SK-N-SH treated with all-trans-retinoic acid at 6 μM for 48 hours (cell line): ENCODE data around the gene ALK.
"Not testable (repeated sequence)": the region's sequence is repeated elsewhere in the genome, so short reads cannot be mapped to it uniquely, and the experiment has no call there.

ENCODE experiments used
- ATAC-seq: fragments of 200-7000 bp; cut with Tn5 transposase; 3 replicates; pipeline ENCODE4 v1.9.1; 2020; ENCODE audit warnings: mild to moderate bottlenecking, moderate library complexity
- ARNTL ChIP-seq: fragments of 450-650 bp; formaldehyde crosslinking; IDR thresholded peaks from 2 replicates; pipeline ENCODE4 v1.5.0; 2020; ENCODE audit warnings: low read depth, mild to moderate bottlenecking, moderate library complexity, borderline replicate concordance
- BACH2 ChIP-seq: fragments of 250-450 bp; sonication (Bioruptor Pico); IDR thresholded peaks from 2 replicates; pipeline ENCODE4 v1.9.0; 2021; ENCODE audit warnings: mild to moderate bottlenecking, borderline replicate concordance
- CSDC2 ChIP-seq: fragments of 250-450 bp; sonication (Bioruptor Pico); IDR thresholded peaks from 2 replicates; pipeline ENCODE4 v1.5.0; 2020; ENCODE audit warnings: mild to moderate bottlenecking, moderate library complexity
- ESRRG ChIP-seq: fragments of 250-450 bp; sonication (Bioruptor Pico); IDR thresholded peaks from 2 replicates; pipeline ENCODE4 v1.6.1; 2021; ENCODE audit warnings: mild to moderate bottlenecking
- GLIS3 ChIP-seq: fragments of 250-450 bp; sonication (Bioruptor Pico); IDR thresholded peaks from 2 replicates; pipeline ENCODE4 v1.5.0; 2020; ENCODE audit warnings: mild to moderate bottlenecking, moderate library complexity
- ISL1 ChIP-seq: fragments of 250-450 bp; sonication (Bioruptor Pico); IDR thresholded peaks from 2 replicates; pipeline ENCODE4 v2.1.2; 2022; ENCODE audit warnings: mild to moderate bottlenecking, moderate library complexity
- OSR1 ChIP-seq: fragments of 250-450 bp; sonication (Bioruptor Pico); IDR thresholded peaks from 2 replicates; pipeline ENCODE4 v1.8.0; 2022; ENCODE audit warnings: moderate library complexity, mild to moderate bottlenecking, inconsistent platforms
- PPARA ChIP-seq: fragments of 250-450 bp; sonication (Bioruptor Pico); IDR thresholded peaks from 2 replicates; pipeline ENCODE4 v1.5.0; 2020; ENCODE audit warnings: mild to moderate bottlenecking, borderline replicate concordance
- RARB ChIP-seq: fragments of 250-450 bp; sonication (Bioruptor Pico); IDR thresholded peaks from 2 replicates; pipeline ENCODE4 v1.8.0; 2021; ENCODE audit warnings: mild to moderate bottlenecking, moderate library complexity
- SNAI2 ChIP-seq: fragments of 250-450 bp; sonication (Bioruptor Pico); IDR thresholded peaks from 2 replicates; pipeline ENCODE4 v1.5.0; 2020; ENCODE audit warnings: mild to moderate bottlenecking, moderate library complexity
- TCF4 ChIP-seq: fragments of 250-450 bp; sonication (Bioruptor Pico); IDR thresholded peaks from 2 replicates; pipeline ENCODE4 v1.8.0; 2021; ENCODE audit warnings: mild to moderate bottlenecking, moderate library complexity, borderline replicate concordance
- TOX ChIP-seq: fragments of 250-450 bp; sonication (Bioruptor Pico); IDR thresholded peaks from 2 replicates; pipeline ENCODE4 v1.8.0; 2021; ENCODE audit warnings: mild to moderate bottlenecking, moderate library complexity, borderline replicate concordance
- ZC3H10 ChIP-seq: fragments of 250-450 bp; sonication (Bioruptor Pico); IDR thresholded peaks from 2 replicates; pipeline ENCODE4 v1.5.1; 2021; ENCODE audit warnings: mild to moderate bottlenecking, moderate library complexity
- ZFP3 ChIP-seq: fragments of 250-450 bp; sonication (Bioruptor Pico); IDR thresholded peaks from 2 replicates; pipeline ENCODE4 v1.5.0; 2020; ENCODE audit warnings: mild to moderate bottlenecking, moderate library complexity
- ZFP30 ChIP-seq: fragments of 450-650 bp; formaldehyde crosslinking; IDR thresholded peaks from 2 replicates; pipeline ENCODE4 v1.5.0; 2022; ENCODE audit warnings: mild to moderate bottlenecking, moderate library complexity
- ZNF565 ChIP-seq: fragments of 450-650 bp; formaldehyde crosslinking; conservative IDR thresholded peaks from 2 replicates; pipeline ENCODE4 v1.5.0; 2020; ENCODE audit warnings: low read depth, mild to moderate bottlenecking, moderate library complexity
- ZNF70 ChIP-seq: fragments of 450-650 bp; formaldehyde crosslinking; IDR thresholded peaks from 2 replicates; pipeline ENCODE4 v1.5.0; 2020; ENCODE audit warnings: mild to moderate bottlenecking, moderate library complexity
- ZNF8 ChIP-seq: fragments of 450-650 bp; formaldehyde crosslinking; IDR thresholded peaks from 2 replicates; pipeline ENCODE4 v1.5.0; 2020; ENCODE audit warnings: mild to moderate bottlenecking, moderate library complexity
- TF ChIP-seq, protein P1 (sequence below): fragments of 250-450 bp; sonication (Bioruptor Pico); IDR thresholded peaks from 2 replicates; pipeline ENCODE4 v1.5.0; 2020; ENCODE audit warnings: mild to moderate bottlenecking, moderate library complexity
- TF ChIP-seq, protein P2 (sequence below): fragments of 250-450 bp; sonication (Bioruptor Pico); IDR thresholded peaks from 2 replicates; pipeline ENCODE4 v1.8.0; 2020; ENCODE audit warnings: mild to moderate bottlenecking, moderate library complexity, borderline replicate concordance
- TF ChIP-seq, protein P3 (sequence below): fragments of 250-450 bp; sonication (Bioruptor Pico); IDR thresholded peaks from 2 replicates; pipeline ENCODE4 v1.5.1; 2020; ENCODE audit warnings: low read depth, mild to moderate bottlenecking, moderate library complexity
- TF ChIP-seq, protein P4 (sequence below): fragments of 250-450 bp; sonication (Bioruptor Pico); IDR thresholded peaks from 2 replicates; pipeline ENCODE4 v1.5.1; 2021; ENCODE audit warnings: mild to moderate bottlenecking, moderate library complexity
- TF ChIP-seq, protein P5 (sequence below): fragments of 250-450 bp; sonication (Bioruptor Pico); IDR thresholded peaks from 2 replicates; pipeline ENCODE4 v1.8.0; 2021; ENCODE audit warnings: low read depth, mild to moderate bottlenecking, moderate library complexity, borderline replicate concordance

Gene ALK

DNA sequence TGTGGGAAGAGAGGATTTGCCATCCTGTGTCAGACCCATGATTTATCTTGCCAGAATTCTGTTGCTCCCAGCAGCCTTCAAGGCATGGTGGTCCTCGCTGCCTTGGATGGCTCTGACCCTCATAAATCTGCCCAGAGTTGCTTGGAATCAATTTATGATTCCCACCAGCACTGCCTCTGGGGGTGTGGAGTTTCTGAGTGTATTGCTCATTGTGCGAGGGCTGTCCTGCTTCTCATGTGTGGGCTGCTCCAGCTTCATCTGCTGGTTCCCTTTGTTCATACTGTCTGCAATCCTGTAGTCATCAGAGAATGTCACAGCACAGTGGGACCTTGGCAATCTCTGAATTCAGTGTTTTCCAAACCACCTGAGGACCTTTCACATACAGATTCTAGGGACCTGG lies 666.4 kb downstream of the ALK start:
- no peak for TF ChIP-seq ZNF70
- TF ChIP-seq TCF4 (CRISPR knock-in tag): no peak
- no peak for TF ChIP-seq ZC3H10 (CRISPR knock-in tag)
- no peak for TF ChIP-seq ARNTL (CRISPR knock-in tag)
- TF ChIP-seq OSR1 (CRISPR knock-in tag): no peak
- no peak for TF ChIP-seq ISL1
- TF ChIP-seq, protein P1, sequence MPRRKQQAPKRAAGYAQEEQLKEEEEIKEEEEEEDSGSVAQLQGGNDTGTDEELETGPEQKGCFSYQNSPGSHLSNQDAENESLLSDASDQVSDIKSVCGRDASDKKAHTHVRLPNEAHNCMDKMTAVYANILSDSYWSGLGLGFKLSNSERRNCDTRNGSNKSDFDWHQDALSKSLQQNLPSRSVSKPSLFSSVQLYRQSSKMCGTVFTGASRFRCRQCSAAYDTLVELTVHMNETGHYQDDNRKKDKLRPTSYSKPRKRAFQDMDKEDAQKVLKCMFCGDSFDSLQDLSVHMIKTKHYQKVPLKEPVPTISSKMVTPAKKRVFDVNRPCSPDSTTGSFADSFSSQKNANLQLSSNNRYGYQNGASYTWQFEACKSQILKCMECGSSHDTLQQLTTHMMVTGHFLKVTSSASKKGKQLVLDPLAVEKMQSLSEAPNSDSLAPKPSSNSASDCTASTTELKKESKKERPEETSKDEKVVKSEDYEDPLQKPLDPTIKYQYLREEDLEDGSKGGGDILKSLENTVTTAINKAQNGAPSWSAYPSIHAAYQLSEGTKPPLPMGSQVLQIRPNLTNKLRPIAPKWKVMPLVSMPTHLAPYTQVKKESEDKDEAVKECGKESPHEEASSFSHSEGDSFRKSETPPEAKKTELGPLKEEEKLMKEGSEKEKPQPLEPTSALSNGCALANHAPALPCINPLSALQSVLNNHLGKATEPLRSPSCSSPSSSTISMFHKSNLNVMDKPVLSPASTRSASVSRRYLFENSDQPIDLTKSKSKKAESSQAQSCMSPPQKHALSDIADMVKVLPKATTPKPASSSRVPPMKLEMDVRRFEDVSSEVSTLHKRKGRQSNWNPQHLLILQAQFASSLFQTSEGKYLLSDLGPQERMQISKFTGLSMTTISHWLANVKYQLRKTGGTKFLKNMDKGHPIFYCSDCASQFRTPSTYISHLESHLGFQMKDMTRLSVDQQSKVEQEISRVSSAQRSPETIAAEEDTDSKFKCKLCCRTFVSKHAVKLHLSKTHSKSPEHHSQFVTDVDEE: no peak
- no peak for TF ChIP-seq ZFP30 (CRISPR knock-in tag)
- TF ChIP-seq ZFP3 (CRISPR knock-in tag): no peak
- TF ChIP-seq, all 23 proteins: peak for 0
- no peak for ATAC-seq

DNA sequence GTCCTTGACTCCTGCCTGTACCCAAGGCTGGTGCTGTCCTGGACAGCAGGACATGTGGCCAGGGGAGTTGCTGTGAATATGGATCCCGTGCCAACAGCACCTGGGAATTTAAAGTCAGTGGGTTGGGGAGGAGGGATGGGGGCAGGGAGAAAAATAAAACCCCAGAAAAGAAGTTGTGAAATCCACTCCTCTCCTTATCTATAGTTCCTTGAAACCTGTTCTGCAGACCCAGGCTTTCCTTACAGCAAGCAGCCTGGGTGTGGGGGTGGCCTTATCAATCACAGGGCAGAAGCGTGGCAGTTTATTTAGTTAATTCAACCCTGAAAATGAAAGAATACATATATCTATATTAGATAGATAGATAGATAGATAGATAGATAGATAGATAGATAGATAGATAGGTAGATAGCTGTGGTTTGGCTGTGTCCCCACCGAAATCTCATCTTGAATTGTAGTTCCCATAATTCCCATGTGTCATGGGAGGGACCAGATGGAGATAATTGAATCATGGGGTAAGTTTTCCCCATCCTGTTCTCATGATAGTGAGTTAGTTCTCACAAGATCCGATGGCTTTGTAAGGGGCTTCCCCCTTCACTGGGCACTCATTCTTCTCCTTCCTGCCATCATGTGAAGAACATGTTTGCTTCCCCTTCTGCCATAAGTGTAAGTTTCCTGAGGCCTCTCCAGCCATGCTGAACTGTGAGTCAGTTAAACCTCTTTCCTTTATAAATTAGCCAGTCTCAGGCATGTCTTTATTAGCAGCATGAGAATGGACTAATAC lies 667.7 kb downstream of the ALK start:
- ATAC-seq: not testable (repeated sequence)

DNA sequence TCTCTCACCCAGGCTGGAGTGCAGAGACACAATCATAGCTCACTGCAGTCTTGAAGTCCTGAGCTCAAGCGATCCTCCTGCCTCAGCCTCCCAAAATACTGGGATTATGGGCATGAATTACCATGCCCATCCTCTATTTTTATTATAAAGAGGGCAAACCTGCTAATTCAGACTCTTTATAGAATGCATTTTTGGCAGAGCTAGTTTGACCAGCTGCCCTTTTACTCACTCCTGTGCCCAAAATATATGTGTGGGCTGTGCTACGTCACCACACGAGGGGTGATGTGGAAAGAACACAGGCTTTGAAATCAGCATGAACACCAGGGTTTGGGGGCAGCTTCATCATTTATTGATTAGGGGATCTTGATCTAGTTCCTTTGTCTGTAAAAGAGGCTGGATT lies 668.4 kb downstream of the ALK start:
- no peak for TF ChIP-seq OSR1 (CRISPR knock-in tag)
- no peak for TF ChIP-seq SNAI2
- TF ChIP-seq, protein P2, sequence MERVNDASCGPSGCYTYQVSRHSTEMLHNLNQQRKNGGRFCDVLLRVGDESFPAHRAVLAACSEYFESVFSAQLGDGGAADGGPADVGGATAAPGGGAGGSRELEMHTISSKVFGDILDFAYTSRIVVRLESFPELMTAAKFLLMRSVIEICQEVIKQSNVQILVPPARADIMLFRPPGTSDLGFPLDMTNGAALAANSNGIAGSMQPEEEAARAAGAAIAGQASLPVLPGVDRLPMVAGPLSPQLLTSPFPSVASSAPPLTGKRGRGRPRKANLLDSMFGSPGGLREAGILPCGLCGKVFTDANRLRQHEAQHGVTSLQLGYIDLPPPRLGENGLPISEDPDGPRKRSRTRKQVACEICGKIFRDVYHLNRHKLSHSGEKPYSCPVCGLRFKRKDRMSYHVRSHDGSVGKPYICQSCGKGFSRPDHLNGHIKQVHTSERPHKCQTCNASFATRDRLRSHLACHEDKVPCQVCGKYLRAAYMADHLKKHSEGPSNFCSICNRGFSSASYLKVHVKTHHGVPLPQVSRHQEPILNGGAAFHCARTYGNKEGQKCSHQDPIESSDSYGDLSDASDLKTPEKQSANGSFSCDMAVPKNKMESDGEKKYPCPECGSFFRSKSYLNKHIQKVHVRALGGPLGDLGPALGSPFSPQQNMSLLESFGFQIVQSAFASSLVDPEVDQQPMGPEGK (CRISPR knock-in tag): no peak
- TF ChIP-seq CSDC2: no peak
- TF ChIP-seq ZFP3 (CRISPR knock-in tag): no peak
- no peak for TF ChIP-seq ESRRG (CRISPR knock-in tag)

DNA sequence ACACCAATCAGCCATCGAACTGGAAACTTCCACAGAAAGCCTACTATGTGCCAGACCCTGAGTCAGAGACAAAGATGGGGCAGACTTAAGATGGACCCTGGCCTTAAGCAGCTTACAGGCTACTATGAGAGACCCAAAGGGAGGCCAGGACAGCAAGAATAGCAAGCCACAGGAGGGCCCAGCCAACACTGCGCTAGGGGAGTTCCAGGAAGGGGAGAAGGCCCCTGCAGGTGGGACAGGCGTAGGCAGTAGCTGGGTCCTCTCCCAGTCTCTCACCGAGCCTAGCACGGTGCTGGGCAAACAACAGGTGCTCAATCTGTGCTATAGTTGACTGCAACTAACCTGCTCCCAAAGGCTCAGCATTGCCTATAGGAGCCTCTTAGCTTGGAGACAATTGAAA lies 670.0 kb downstream of the ALK start:
- TF ChIP-seq RARB (CRISPR knock-in tag) (no peak), TCF4 (CRISPR knock-in tag) (no peak), ZC3H10 (CRISPR knock-in tag) (no peak), ZNF565 (no peak), ZFP3 (CRISPR knock-in tag) (no peak), OSR1 (CRISPR knock-in tag) (no peak), ZNF70 (no peak), ARNTL (CRISPR knock-in tag) (no peak), GLIS3 (CRISPR knock-in tag) (no peak), PPARA (CRISPR knock-in tag) (no peak), TOX (CRISPR knock-in tag) (no peak), ZFP30 (CRISPR knock-in tag) (no peak), ESRRG (CRISPR knock-in tag) (no peak), BACH2 (no peak), ISL1 (no peak), ZNF8 (CRISPR knock-in tag) (no peak)
- TF ChIP-seq, protein P2 (CRISPR knock-in tag): no peak
- TF ChIP-seq, protein P3, sequence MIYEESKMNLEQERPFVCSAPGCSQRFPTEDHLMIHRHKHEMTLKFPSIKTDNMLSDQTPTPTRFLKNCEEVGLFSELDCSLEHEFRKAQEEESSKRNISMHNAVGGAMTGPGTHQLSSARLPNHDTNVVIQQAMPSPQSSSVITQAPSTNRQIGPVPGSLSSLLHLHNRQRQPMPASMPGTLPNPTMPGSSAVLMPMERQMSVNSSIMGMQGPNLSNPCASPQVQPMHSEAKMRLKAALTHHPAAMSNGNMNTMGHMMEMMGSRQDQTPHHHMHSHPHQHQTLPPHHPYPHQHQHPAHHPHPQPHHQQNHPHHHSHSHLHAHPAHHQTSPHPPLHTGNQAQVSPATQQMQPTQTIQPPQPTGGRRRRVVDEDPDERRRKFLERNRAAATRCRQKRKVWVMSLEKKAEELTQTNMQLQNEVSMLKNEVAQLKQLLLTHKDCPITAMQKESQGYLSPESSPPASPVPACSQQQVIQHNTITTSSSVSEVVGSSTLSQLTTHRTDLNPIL (CRISPR knock-in tag): no peak
- TF ChIP-seq, protein P4, sequence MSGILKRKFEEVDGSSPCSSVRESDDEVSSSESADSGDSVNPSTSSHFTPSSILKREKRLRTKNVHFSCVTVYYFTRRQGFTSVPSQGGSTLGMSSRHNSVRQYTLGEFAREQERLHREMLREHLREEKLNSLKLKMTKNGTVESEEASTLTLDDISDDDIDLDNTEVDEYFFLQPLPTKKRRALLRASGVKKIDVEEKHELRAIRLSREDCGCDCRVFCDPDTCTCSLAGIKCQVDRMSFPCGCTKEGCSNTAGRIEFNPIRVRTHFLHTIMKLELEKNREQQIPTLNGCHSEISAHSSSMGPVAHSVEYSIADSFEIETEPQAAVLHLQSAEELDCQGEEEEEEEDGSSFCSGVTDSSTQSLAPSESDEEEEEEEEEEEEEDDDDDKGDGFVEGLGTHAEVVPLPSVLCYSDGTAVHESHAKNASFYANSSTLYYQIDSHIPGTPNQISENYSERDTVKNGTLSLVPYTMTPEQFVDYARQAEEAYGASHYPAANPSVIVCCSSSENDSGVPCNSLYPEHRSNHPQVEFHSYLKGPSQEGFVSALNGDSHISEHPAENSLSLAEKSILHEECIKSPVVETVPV (CRISPR knock-in tag): no peak
- TF ChIP-seq, protein P5, sequence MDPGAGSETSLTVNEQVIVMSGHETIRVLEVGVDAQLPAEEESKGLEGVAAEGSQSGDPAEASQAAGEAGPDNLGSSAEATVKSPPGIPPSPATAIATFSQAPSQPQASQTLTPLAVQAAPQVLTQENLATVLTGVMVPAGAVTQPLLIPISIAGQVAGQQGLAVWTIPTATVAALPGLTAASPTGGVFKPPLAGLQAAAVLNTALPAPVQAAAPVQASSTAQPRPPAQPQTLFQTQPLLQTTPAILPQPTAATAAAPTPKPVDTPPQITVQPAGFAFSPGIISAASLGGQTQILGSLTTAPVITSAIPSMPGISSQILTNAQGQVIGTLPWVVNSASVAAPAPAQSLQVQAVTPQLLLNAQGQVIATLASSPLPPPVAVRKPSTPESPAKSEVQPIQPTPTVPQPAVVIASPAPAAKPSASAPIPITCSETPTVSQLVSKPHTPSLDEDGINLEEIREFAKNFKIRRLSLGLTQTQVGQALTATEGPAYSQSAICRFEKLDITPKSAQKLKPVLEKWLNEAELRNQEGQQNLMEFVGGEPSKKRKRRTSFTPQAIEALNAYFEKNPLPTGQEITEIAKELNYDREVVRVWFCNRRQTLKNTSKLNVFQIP: no peak
- ATAC-seq: no peak

More for the DNA sequence above, 668.4 kb downstream of the ALK start:
- no peak for ATAC-seq
